ENCODE results near the gene KLC3.

DNA sequence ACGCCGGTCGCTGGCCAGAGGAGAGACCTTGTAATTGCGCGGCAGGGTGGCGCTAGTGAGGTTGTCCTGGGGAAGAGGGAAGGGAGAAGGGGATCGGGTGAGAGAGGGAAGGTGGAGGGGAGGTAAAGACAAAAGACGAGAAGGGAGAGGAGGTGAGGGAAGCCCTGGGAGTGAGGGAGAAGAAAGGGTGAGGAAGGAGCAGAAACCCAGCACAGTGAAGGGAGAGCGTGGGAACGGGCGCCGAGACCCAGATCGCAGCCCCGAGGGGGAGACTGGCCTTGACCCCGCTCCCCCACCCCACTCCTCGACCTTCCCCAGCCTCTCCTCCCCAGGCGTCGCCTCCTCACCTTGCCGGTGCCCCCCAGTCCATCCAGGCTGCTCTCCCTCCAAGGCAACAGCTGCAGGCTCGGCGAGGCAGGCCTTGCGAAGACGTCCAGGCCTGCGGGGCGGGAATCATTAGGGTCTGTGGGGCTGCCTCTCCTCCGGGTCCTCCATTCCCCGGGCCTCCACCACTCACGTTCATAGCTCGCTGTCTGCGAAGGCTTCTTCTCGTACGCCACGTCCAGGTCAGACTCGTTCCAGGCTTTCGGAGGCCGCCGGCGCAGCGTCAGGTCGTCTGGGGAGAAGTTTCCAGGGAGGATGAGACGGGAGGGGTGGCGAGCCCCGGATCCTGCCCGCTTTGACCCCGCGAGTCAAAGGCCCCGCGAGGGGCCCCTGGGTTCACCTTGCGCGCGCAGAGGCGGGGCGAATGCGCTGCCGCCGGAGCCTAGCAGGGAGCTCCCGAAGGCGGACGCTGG lies 55.5 kb downstream of the KLC3 start:
- TF ChIP-seq, protein P1, sequence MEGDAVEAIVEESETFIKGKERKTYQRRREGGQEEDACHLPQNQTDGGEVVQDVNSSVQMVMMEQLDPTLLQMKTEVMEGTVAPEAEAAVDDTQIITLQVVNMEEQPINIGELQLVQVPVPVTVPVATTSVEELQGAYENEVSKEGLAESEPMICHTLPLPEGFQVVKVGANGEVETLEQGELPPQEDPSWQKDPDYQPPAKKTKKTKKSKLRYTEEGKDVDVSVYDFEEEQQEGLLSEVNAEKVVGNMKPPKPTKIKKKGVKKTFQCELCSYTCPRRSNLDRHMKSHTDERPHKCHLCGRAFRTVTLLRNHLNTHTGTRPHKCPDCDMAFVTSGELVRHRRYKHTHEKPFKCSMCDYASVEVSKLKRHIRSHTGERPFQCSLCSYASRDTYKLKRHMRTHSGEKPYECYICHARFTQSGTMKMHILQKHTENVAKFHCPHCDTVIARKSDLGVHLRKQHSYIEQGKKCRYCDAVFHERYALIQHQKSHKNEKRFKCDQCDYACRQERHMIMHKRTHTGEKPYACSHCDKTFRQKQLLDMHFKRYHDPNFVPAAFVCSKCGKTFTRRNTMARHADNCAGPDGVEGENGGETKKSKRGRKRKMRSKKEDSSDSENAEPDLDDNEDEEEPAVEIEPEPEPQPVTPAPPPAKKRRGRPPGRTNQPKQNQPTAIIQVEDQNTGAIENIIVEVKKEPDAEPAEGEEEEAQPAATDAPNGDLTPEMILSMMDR (IDR thresholded peaks at IDR 0.05), result no peak
- no peak for TF ChIP-seq POLR2A (IDR thresholded peaks at IDR 0.05)
